ENCODE measurements around the gene AMFR. TPM values are rescaled to one million over a fixed set of nuclear protein-coding genes. Genes with fewer than 3 reads are reported as not detected.

AMFR gene
- total RNA-seq, 2 donors from 2014 or later = 46.5 to 86.2 TPM

GRCh38 chr16:56420613-56421012 is 4.7 kb downstream of the AMFR start:
- DNase-seq (ENCODE audit: low spot score) = no peak
- Mint-ChIP-seq H3K27me3 (no peaks in the 10 kb centered on the region), H3K36me3 (no peaks in the 10 kb centered on the region), H3K9me3 (no peaks in the 10 kb centered on the region), H3K4me1 (ENCODE audit: low read depth in 2 of 2) (peaks cover 36 to 46% of the 10 kb centered on the region in 2 donors), H3K4me3 (no peak overlapping the region), H3K27ac (no peak overlapping the region)
- no peak for ATAC-seq

GRCh38 chr16:56419740-56420548 is 5.4 kb downstream of the AMFR start:
- ATAC-seq = no peak
- Mint-ChIP-seq H3K36me3 (no peaks in the 10 kb centered on the region), H3K9me3 (no peaks in the 10 kb centered on the region), H3K27ac (no peak overlapping the region), H3K4me1 (ENCODE audit: low read depth in 2 of 2) (peaks cover 36 to 46% of the 10 kb centered on the region in 2 donors), H3K27me3 (no peaks in the 10 kb centered on the region), H3K4me3 (no peak overlapping the region)
- DNase-seq (ENCODE audit: low spot score) = no peak

- H3K4me3 Mint-ChIP-seq = no peak overlapping the region
- peaks cover under 1% of the 10 kb centered on the region for H3K36me3 Mint-ChIP-seq
- no peak overlapping the region for H3K27ac Mint-ChIP-seq
- no peak for ATAC-seq
- H3K4me1 Mint-ChIP-seq (ENCODE audit: low read depth in 2 of 2) = peaks cover 15 to 22% of the 10 kb centered on the region in 2 donors
- H3K27me3 Mint-ChIP-seq = no peaks in the 10 kb centered on the region
- H3K9me3 Mint-ChIP-seq = no peaks in the 10 kb centered on the region
- DNase-seq (ENCODE audit: low spot score) = no peak
These were observed 8.2 kb downstream of the AMFR start for GRCh38 chr16:56417138-56417537.

- H3K27me3 Mint-ChIP-seq = no peaks in the 10 kb centered on the region
- peaks cover 5% of the 10 kb centered on the region for H3K36me3 Mint-ChIP-seq
- no peak for ATAC-seq
- no peaks in the 10 kb centered on the region for H3K9me3 Mint-ChIP-seq
- H3K4me1 Mint-ChIP-seq (ENCODE audit: low read depth in 2 of 2) = peaks cover 10 to 13% of the 10 kb centered on the region in 2 donors
- H3K27ac Mint-ChIP-seq = no peak overlapping the region
- no peak for DNase-seq (ENCODE audit: low spot score)
- H3K4me3 Mint-ChIP-seq = no peak overlapping the region
These were observed 9.5 kb downstream of the AMFR start for GRCh38 chr16:56415875-56416274.

- H3K4me1 Mint-ChIP-seq (ENCODE audit: low read depth in 2 of 2) = peaks cover 4 to 5% of the 10 kb centered on the region in 2 donors
- H3K27me3 Mint-ChIP-seq = no peaks in the 10 kb centered on the region
- H3K36me3 Mint-ChIP-seq = peaks cover 6% of the 10 kb centered on the region
- no peaks in the 10 kb centered on the region for H3K9me3 Mint-ChIP-seq
- no peak overlapping the region for H3K27ac Mint-ChIP-seq
- DNase-seq (ENCODE audit: low spot score) = no peak
- ATAC-seq = no peak
- H3K4me3 Mint-ChIP-seq = no peak overlapping the region
These were observed 11.0 kb downstream of the AMFR start for GRCh38 chr16:56414366-56414765.

GRCh38 chr16:56413381-56413780 is 12.0 kb downstream of the AMFR start:
- ATAC-seq (no peak), DNase-seq (ENCODE audit: low spot score) (no peak)
- H3K9me3 Mint-ChIP-seq = no peaks in the 10 kb centered on the region
- peaks cover 4 to 11% of the 10 kb centered on the region in 2 donors for H3K4me1 Mint-ChIP-seq (ENCODE audit: low read depth in 2 of 2)
- H3K4me3 Mint-ChIP-seq = no peak overlapping the region
- H3K27ac Mint-ChIP-seq = no peak overlapping the region
- peaks cover 16% of the 10 kb centered on the region for H3K36me3 Mint-ChIP-seq
- no peaks in the 10 kb centered on the region for H3K27me3 Mint-ChIP-seq

GRCh38 chr16:56411624-56412023 is 13.7 kb downstream of the AMFR start:
- ATAC-seq (no peak), DNase-seq (ENCODE audit: low spot score) (no peak)
- Mint-ChIP-seq H3K9me3 (no peaks in the 10 kb centered on the region), H3K27ac (no peak overlapping the region), H3K27me3 (no peaks in the 10 kb centered on the region), H3K4me1 (ENCODE audit: low read depth in 2 of 2) (peaks cover 4 to 14% of the 10 kb centered on the region in 2 donors), H3K36me3 (peaks cover 18% of the 10 kb centered on the region), H3K4me3 (no peak overlapping the region)

GRCh38 chr16:56411123-56411522 is 14.2 kb downstream of the AMFR start:
- no peak overlapping the region for H3K4me3 Mint-ChIP-seq
- H3K27ac Mint-ChIP-seq = no peak overlapping the region
- no peaks in the 10 kb centered on the region for H3K9me3 Mint-ChIP-seq
- no peak for DNase-seq (ENCODE audit: low spot score)
- H3K36me3 Mint-ChIP-seq = peaks cover 18% of the 10 kb centered on the region
- H3K27me3 Mint-ChIP-seq = no peaks in the 10 kb centered on the region
- ATAC-seq = no peak
- H3K4me1 Mint-ChIP-seq (ENCODE audit: low read depth in 2 of 2) = peaks cover 4 to 13% of the 10 kb centered on the region in 2 donors

- H3K36me3 Mint-ChIP-seq = peaks cover 27% of the 10 kb centered on the region
- H3K9me3 Mint-ChIP-seq = no peaks in the 10 kb centered on the region
- ATAC-seq (no peak), DNase-seq (ENCODE audit: low spot score) (no peak)
- H3K4me3 Mint-ChIP-seq = no peak overlapping the region
- no peaks in the 10 kb centered on the region for H3K27me3 Mint-ChIP-seq
- peaks cover 4 to 9% of the 10 kb centered on the region in 2 donors for H3K4me1 Mint-ChIP-seq (ENCODE audit: low read depth in 2 of 2)
- no peak overlapping the region for H3K27ac Mint-ChIP-seq
These were observed 16.1 kb downstream of the AMFR start for GRCh38 chr16:56409195-56409594.

- H3K4me1 Mint-ChIP-seq (ENCODE audit: low read depth in 2 of 2) = peaks cover 4 to 9% of the 10 kb centered on the region in 2 donors
- no peak for ATAC-seq
- peaks cover 27% of the 10 kb centered on the region for H3K36me3 Mint-ChIP-seq
- H3K27ac Mint-ChIP-seq = no peak overlapping the region
- no peak for DNase-seq (ENCODE audit: low spot score)
- H3K27me3 Mint-ChIP-seq = no peaks in the 10 kb centered on the region
- no peak overlapping the region for H3K4me3 Mint-ChIP-seq
- H3K9me3 Mint-ChIP-seq = no peaks in the 10 kb centered on the region
These were observed 16.8 kb downstream of the AMFR start for GRCh38 chr16:56408379-56409098.

- Mint-ChIP-seq H3K27me3 (no peaks in the 10 kb centered on the region), H3K4me1 (ENCODE audit: low read depth in 2 of 2) (peaks cover 4 to 9% of the 10 kb centered on the region in 2 donors), H3K27ac (no peak overlapping the region), H3K9me3 (no peaks in the 10 kb centered on the region), H3K4me3 (no peak overlapping the region), H3K36me3 (peaks cover 33% of the 10 kb centered on the region)
- DNase-seq (ENCODE audit: low spot score) (no peak), ATAC-seq (no peak)
These were observed 19.2 kb downstream of the AMFR start for GRCh38 chr16:56405977-56406672.

GRCh38 chr16:56401482-56401881 is 23.9 kb downstream of the AMFR start:
- Mint-ChIP-seq H3K27me3 (no peaks in the 10 kb centered on the region), H3K27ac (no peak overlapping the region), H3K36me3 (peaks cover 33% of the 10 kb centered on the region), H3K4me1 (ENCODE audit: low read depth in 2 of 2) (peaks cover 0 to 6% of the 10 kb centered on the region in 2 donors), H3K4me3 (no peak overlapping the region), H3K9me3 (no peaks in the 10 kb centered on the region)
- DNase-seq (ENCODE audit: low spot score) (no peak), ATAC-seq (no peak)

GRCh38 chr16:56400458-56400857 is 24.9 kb downstream of the AMFR start:
- DNase-seq (ENCODE audit: low spot score) (no peak), ATAC-seq (no peak)
- no peak overlapping the region for H3K27ac Mint-ChIP-seq
- H3K4me3 Mint-ChIP-seq = no peak overlapping the region
- H3K27me3 Mint-ChIP-seq = no peaks in the 10 kb centered on the region
- peaks cover 36% of the 10 kb centered on the region for H3K36me3 Mint-ChIP-seq
- H3K4me1 Mint-ChIP-seq (ENCODE audit: low read depth in 2 of 2) = peaks cover 0 to 8% of the 10 kb centered on the region in 2 donors
- H3K9me3 Mint-ChIP-seq = no peaks in the 10 kb centered on the region

GRCh38 chr16:56399486-56399885 is 25.9 kb downstream of the AMFR start:
- H3K36me3 Mint-ChIP-seq = peaks cover 32% of the 10 kb centered on the region
- DNase-seq (ENCODE audit: low spot score) = no peak
- peaks cover 0 to 7% of the 10 kb centered on the region in 2 donors for H3K4me1 Mint-ChIP-seq (ENCODE audit: low read depth in 2 of 2)
- no peak for ATAC-seq
- no peak overlapping the region for H3K27ac Mint-ChIP-seq
- no peaks in the 10 kb centered on the region for H3K9me3 Mint-ChIP-seq
- H3K4me3 Mint-ChIP-seq = no peak overlapping the region
- H3K27me3 Mint-ChIP-seq = no peaks in the 10 kb centered on the region
